ENCODE measurements around the gene FHOD3.
"Not testable (repeated sequence)": the region's sequence is repeated elsewhere in the genome, so short reads cannot be mapped to it uniquely, and the experiment has no call there.

Gene FHOD3

GRCh38 chr18:36535202-36535935 lies 237.9 kb downstream of the FHOD3 start:
- in situ Hi-C loops (cut with MboI; ENCODE audit: low sequenced_read_pairs): no loop called here

DNA sequence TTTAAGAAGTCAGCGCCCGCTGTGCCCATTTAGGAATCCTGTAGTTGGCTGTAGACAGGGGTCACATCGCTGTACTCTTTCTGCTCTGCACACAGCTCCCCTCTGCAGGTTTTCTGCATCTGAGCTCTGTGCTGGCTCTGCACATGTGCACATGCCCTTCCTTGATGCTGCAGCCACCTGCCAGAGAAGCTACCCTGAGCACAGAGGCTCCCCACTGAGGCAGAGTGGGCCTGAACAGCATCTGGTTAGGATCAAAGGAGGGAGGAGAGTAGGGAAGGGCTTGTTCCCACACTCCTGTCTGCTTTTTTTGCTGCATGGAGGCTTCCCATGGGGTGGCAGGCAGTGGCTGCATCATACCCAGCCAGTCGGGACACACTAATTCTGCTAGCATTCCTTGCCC lies 238.9 kb downstream of the FHOD3 start:
- in situ Hi-C loops (cut with MboI; ENCODE audit: low sequenced_read_pairs): no loop called here

DNA sequence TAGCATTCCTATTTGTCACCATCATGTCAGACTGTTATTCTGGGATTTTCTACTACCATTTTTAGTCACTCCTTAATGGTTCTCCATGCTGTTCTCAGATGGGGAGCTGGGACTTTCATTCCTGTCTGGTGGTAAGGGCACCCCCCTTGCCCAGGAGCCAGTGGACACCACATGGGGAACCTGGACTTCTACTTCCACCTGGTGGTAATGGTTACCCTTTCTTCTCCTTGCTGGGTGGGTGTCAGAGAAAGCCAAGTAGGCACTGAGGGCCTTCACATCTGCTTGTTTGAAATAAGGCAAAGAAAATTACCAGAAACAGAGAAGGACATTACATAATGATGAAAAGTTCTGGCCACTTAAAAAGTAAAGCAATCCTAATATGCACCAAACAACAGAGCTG lies 239.8 kb downstream of the FHOD3 start:
- in situ Hi-C loops (cut with MboI; ENCODE audit: low sequenced_read_pairs): no loop called here

- in situ Hi-C loops (cut with MboI; ENCODE audit: low sequenced_read_pairs): no loop called here
Measured at GRCh38 chr18:36539674-36540231, 242.2 kb downstream of the FHOD3 start.

DNA sequence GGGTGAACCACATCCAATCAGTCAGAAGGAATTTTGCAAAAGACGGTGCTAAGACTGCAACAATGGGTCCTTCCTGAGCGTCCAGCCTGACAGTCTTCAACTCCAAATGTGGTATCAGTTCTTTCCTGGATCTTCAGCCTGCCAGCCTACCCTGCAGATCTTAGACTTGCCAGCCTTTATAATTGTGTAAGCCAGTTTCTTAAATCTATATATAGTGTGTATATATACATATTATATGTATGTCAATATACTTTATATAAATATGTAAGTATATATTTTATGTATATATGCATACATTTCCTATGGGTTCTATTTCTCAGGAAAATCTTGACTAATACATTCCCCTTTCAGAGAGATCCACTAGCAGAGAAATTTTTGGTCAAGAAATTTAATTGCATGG lies 245.5 kb downstream of the FHOD3 start:
- in situ Hi-C loops (cut with MboI; ENCODE audit: low sequenced_read_pairs): no loop called here

DNA sequence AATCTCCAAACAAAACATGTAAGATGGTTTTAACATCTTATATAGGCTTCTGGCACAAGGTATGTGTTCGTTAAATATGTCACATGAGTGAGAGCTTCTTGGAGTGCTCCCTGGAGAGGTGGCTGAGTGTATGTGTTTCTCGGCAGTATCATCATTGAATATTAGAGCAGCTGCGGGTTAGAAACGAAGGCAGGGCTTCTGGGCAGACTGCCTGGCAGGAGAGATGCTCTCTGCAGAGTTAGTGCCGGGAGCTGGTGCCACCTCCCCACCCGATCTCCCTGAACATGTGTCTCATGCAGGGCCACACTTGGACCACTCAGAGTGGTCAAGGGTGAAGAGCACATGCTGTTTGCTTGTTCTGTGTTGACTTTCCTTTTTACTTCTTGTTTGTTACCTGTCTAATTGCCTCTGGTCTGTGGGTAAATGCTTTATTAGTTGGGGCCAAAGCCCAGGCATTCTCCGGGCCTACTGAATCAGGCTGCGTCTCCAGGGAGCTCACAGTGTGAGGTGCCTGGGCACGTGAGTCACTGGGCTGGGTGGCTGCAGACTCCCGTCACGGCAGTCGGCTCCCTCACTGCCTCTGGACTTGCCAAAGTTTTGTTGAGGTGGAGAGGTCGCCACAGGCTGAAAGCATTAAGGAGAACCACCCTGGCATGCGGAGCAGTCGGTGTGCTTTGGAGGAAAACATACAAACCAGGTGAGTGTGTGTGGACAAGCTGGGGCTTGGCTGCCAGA lies 246.6 kb downstream of the FHOD3 start:
- in situ Hi-C loops (cut with MboI; ENCODE audit: low sequenced_read_pairs): no loop called here

- in situ Hi-C loops (cut with MboI; ENCODE audit: low sequenced_read_pairs): no loop called here
Measured at GRCh38 chr18:36545821-36546427, 248.4 kb downstream of the FHOD3 start.

DNA sequence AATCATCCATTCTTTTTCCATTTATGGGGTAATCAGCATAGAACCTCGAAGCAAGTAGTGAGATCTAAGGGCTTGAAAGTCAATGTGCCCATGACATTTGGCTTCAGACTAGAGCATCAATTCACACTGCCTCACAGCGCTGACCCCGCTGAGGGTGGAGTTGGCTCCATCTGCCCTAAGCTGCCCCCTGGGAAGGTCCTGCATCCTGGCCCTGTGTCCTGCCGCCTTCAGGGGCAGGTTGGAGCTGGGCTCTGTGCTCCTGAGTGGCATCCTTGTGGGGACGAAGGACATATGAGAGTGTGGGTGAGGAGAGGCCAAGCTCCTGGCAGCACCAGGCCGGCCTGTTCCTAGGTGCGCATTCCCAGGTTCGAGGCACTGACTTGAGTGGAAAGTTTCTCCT lies 249.4 kb downstream of the FHOD3 start:
- in situ Hi-C loops (cut with MboI; ENCODE audit: low sequenced_read_pairs): no loop called here

DNA sequence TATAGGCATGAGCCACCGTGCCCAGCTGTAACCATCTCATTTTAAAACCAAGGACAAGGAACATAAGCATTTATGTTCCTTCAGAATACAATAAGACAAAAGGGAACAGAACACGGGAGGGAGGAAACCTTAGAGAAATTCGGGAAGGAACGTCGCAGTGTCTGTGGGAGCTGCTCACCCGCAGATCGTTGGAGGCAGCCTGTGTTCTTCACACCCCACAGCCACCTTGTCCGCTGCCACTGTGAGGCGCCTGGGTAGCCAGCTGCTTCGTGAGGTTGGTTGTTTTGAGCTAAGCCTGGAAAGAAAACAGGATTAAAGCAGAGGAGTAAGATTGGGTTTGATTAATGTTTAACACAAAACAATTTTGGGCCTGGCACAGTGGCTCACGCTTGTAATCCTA lies 250.0 kb downstream of the FHOD3 start:
- in situ Hi-C loops (cut with MboI; ENCODE audit: low sequenced_read_pairs): no loop called here

DNA sequence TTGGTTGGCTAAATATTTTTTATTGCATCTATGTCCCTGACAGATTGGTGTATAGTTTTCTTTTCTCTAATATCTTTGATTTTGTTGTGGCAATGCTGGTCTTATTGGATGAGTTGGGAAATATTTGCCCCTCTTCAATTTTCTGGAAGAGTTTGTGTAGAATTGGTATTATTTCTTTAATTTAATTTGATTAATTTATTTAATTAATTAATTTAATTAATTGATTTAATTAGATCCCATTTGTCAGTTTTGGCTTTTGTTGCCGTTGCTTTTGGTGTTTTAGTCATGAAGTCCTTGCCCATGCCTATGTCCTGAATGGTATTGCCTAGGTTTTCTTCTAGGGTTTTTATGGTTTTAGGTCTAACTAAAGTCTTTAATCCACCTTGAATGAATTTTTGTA lies 253.8 kb downstream of the FHOD3 start:
- in situ Hi-C loops (cut with MboI; ENCODE audit: low sequenced_read_pairs): not testable (repeated sequence)

GRCh38 chr18:36558234-36558633 lies 260.7 kb downstream of the FHOD3 start:
- in situ Hi-C loops (cut with MboI; ENCODE audit: low sequenced_read_pairs): no loop called here

- in situ Hi-C loops (cut with MboI; ENCODE audit: low sequenced_read_pairs): no loop called here
Measured at GRCh38 chr18:36559149-36559857, 261.8 kb downstream of the FHOD3 start.

DNA sequence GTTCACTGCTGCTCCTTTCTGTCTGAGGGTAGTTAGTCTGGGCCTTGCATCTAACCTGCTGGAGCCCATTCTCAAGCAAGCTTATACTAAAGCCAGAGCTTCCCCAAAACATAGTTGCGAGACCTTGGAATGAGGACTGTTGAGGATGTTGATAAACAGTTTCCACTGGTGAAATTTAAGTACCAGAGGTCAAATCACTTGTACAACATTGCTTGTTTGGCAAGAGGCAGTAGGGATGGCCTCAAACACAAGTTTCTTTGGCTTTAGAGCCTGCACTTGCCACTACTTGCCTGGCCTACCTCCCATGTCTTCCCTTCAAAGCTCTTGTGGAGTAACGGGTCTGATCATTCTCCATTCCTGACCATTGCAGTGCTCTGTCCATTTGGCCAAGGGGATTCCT lies 262.7 kb downstream of the FHOD3 start:
- in situ Hi-C loops (cut with MboI; ENCODE audit: low sequenced_read_pairs): no loop called here

DNA sequence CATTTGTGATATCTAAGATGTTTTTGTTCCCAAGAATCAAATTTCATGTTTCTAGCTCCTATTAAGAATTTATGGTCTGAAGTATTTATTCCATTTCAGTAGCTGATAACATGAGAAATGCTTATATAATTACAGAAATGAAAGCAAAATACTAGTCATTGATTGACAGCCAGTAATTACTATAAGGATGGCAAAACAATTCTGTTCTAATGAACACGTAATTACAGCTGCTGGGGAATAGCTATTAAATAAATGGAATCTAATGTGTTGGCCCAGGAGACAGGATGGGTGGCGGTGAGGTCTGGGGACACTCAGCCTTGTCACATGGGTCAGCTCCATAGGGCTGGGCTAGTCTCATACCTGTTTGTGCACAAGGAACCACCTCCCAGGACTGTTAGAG lies 263.5 kb downstream of the FHOD3 start:
- in situ Hi-C loops (cut with MboI; ENCODE audit: low sequenced_read_pairs): no loop called here

DNA sequence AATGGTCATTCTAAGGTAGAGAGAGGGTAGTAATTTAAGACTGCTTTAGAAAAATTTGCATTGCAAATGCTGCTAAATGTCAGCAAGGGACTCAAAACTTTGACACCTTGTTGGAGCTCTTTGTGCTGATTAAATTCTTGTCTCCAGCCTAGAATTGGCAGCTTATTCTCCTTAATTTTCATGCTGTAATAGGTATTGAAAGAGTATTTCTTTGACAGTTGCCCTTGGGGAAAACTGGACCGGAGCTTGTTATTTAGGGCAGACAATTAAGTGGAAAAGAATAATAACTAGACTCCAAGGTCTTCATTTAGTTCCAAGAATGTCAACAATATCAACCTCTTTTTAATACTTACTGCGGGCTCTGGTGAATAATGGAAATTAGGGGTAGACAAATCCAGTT lies 267.3 kb downstream of the FHOD3 start:
- in situ Hi-C loops (cut with MboI; ENCODE audit: low sequenced_read_pairs): no loop called here

DNA sequence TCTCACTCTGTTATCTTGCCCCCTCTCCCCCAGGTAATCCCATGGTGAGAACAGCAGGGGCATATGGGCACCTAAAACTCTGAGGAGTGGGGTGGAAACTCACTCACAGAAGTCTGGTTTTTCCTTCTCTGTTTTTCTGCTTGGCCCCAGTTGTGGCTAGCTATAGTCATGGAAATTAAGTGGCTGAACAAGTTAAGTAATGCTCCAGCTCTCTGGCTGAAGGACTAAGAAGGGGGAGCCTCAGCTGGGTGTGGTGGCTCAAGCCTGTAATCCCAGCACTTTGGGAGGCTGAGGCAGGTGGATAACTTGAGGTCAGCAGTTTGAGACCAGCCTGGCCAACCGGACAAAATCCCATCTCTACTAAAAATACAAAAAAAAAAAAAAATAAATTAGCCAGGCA lies 270.3 kb downstream of the FHOD3 start:
- in situ Hi-C loops (cut with MboI; ENCODE audit: low sequenced_read_pairs): no loop called here

- in situ Hi-C loops (cut with MboI; ENCODE audit: low sequenced_read_pairs): no loop called here
Measured at GRCh38 chr18:36568487-36568886, 271.0 kb downstream of the FHOD3 start.

GRCh38 chr18:36572135-36572856 lies 274.8 kb downstream of the FHOD3 start:
- in situ Hi-C loops (cut with MboI; ENCODE audit: low sequenced_read_pairs): no loop called here

DNA sequence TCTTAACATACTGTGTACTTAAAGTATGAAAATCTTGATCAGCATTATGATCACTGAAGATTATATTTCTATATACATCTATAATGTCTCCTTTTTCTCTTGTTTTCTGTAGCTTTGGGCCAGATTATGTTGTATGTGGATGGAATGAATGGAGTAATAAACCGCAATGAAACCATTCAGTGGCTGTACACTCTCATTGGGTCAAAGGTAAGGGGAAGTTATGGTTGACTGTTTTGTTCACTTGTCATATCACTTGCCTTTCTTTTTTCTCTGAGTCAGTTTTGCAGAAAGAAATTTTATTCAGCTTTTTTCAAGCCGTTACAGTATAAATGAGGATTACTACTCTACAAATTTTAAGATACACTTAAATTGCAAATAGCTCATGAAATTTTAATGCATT lies 278.8 kb downstream of the FHOD3 start:
- in situ Hi-C loops (cut with MboI; ENCODE audit: low sequenced_read_pairs): no loop called here

DNA sequence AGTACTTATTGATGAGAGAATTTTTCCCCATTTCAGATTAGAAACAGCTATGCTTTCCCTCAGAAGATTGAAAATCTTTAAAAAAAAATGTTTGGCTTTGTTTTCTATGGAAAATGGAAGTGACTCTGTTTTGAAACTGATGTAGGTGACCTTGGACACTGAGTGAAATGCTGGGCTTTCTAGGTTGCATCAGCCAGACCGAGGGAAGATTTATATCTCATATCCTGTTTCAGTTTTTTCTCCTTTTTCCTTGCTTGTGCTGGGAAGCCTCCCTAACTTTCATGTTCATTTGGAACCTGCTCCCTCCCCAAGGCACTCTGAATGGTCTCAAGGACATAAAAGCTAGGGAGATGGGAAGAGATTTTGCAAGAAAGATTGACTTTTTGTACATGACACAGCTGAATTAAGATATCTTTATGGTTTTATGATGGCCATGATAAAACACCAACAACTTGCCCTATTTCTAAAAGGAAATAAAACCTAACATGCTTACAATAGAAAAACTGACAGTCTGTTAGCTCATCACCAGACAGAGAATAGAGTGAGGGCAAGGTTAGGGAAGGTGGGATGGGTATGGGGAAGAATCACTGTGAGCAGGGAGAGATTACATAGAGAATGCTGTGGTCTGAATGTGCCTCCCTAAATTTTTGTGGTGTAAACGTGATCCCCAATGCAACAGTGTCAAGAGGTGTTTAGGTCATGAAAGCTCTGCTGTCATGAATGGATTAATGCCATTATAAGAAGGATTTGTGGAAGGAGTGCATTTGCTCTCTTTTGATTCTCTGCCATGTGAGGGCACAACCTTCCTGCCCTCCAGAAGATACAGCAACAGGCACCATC lies 281.6 kb downstream of the FHOD3 start:
- in situ Hi-C loops (cut with MboI; ENCODE audit: low sequenced_read_pairs): no loop called here

All from HL-60/S4 treated with retinoic acid at 250 ng/mL for 4 days and 3 days (cell line).